ENCODE data around the gene NADK2.

GRCh38 chr5:36215910-36216309 lies 25.8 kb downstream of the NADK2 start:
- TF ChIP-seq CTCF (IDR thresholded peaks at IDR 0.05 in 4 of 5, conservative IDR thresholded peaks at IDR 0.05 in 1 of 5) (no peak), POLR2A (IDR thresholded peaks at IDR 0.05) (no peak)

Measured in gastrocnemius medialis (tissue), 4 donors.